GM19452 (cell line): Measurements from ENCODE around the gene SPATS2.

Experiments
- ATAC-seq: cut with Tn5 transposase; IDR thresholded peaks from one replicate; pipeline ENCODE4 v1.9.1; 2021; ENCODE audit not compliant: unreplicated experiment

The SPATS2 gene

DNA sequence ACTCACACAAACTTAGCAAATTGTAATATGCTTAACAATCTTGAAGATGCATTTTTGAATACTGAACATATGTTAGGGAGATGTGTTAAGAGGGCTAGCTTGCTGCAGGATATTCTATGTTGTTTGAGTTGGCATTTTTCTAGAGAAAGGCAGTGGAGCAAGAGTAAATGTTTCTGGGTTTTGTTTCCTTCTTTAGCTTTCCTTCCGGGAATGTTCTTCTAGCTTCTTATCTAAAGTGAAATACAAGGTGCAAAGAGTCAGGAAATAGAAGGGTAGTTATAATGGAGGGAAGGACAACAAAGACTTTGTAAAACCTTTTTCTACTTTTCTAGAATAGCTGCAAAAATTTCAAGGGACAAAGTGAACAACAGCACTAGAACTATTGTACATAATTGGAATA lies 94.0 kb downstream of the SPATS2 start:
- ATAC-seq, result no peak

GRCh38 chr12:49462083-49462744 lies 95.0 kb downstream of the SPATS2 start:
- no peak for ATAC-seq

GRCh38 chr12:49465132-49465531 lies 97.9 kb downstream of the SPATS2 start:
- no peak for ATAC-seq

DNA sequence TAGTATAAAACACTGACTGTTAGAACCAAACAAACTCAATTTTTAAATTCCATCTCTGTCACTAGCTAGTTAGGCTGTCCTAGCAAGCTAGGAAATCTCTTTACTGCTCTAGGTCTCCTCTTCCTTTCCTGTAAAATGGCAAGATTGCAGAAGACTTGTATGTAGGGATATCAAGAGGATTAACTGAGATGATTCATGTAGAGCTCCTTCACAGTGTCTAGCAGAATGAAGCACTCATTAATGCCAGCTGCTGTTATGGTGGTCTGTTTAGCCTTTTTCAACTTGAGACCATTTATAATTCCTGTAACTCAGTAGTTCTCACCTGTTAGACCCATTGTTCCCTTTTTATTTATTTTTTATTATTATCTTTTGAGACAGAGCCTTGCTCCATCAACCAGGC lies 103.7 kb downstream of the SPATS2 start:
- ATAC-seq, result no peak

DNA sequence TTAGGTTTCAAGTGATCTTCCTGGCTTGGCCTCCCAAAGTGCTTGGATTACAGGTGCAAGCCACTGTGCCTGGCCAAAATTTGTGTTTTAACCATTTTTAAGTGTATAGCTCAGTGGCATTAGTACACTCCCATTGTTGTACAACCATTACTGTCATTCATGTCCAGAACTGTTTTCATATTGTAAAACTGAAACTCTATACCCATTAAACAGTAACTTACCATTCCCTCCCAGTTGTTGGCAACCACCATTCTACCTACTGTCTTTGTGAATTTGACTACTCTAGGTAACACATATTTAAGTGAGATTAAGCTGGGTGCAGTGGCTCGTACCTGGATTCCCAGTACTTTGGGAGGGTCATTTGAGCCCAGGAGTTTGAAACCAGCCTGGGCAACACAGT lies 104.3 kb downstream of the SPATS2 start:
- ATAC-seq, result peak; percentile 64

DNA sequence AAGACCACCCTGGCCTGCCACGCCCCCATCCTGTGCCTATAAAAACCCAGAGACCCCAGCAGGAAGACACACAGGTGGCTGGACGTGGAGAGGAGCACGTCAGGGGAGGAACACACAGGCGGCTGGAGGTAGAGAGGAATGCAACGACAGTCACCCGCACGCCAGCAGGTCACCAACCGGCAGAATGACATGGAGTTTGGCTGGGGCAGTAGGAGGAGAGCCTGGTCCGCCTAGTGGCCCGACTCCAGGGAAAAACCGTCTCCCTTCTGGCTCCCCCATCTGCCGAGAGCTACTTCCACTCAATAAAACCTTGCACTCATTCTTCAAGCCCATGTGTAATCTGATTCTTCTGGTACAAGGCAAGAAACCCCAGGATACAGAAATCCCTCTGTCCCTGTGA lies 108.8 kb downstream of the SPATS2 start:
- no peak for ATAC-seq

- no peak for ATAC-seq
Measured at GRCh38 chr12:49478949-49479664, 111.8 kb downstream of the SPATS2 start.

DNA sequence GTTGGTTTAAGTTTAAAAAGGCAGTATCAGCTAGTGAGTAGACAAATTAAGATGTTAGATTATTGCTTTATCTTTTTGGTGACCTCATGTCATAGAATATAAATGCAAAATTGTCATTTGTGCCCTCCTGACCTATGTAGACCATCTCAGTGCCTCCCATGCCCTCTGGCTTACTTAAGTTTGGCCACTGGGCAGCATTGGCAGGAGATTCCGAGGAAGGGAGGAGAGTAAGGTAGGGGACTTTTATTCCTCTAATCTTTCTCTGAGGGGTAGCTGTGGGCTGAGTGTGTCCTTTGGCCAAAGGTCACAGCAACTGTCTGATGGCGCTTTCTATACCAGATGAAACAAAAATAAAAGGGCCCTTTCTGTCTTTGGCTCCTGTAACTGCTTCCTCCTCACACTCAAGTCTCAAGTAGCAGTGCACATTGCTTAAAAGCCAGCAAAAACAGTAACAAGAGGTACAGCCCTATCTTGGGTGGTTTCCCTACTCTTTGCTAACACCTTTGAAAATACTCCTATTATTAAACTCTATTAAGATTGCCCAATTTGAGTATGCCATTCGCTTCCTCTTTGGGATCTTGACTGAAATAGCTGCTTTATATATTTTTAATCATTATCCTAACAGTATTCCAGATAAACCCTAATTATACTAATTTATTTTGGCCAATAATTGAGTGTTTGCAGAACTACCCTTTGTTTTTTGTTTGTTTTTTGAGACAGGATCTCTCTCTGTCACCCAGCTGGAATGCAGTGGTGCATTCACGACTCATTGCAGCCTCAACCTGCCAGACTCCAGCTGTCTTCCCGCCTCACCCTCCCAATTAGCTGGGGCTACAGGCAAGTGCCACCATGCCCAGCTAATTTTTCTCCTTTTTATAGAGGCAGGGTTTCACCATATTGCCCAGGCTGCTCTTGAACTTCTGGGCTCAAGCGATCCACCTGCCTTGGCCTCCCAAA lies 115.1 kb downstream of the SPATS2 start:
- no peak for ATAC-seq

DNA sequence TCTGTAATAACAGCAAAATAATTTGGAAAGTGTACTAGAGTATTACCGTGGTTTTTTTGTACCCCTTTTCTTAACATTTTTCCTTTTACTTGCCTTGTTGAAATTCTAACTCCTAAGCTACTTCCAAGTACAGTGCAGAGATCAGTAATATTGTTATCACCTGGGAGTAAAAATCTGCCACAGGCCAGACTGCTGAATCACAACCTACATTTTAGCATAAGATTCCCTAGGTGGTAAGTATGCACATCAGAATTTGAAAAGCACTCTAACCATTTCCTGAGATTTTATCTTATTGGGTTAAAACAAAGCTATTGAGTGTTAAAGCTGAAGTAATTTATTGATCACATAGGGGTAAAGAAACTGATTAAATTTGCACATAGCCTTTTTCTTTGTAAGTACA lies 116.4 kb downstream of the SPATS2 start:
- ATAC-seq, result no peak

GRCh38 chr12:49487605-49488004 lies 120.3 kb downstream of the SPATS2 start:
- ATAC-seq, result no peak

- ATAC-seq, result no peak
Measured at GRCh38 chr12:49489154-49489553, 121.9 kb downstream of the SPATS2 start.

DNA sequence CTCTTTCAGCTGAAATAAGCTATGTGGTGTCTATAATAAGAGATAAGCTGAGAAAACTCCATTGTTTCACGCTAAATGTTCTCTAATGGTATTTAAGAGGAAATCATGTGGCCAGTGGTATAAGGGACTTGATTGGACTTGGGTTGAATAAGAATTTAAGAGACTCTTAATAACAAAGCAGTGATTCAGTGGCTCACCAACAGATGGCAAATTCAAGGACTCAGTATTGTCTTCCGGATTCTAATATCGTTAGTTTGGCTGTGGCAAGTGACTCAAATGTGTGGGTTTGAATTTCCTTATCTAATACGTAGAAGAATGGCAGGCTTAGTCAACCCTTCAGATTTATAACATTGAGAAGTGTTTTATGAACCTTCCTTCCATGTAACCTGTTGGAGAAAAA lies 122.5 kb downstream of the SPATS2 start:
- ATAC-seq, result no peak

DNA sequence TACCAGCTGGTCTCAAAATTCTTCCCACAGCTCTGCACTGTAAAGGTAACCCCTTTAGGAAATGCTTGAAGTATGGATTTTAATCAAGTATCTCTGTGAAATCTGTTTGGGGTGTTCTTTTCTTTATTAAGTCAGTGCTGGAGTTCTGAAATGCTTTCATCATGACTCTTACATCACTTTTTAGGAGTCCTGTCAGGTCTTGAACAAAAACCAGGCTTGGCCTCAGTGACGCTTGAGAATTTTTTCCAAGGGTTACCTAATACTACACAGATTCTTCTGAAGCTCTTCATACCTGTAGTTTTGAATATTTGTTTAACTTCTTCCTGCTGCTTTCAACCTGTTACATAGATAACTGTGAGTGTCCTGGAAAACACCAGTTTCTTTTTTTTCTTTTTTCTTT lies 124.6 kb downstream of the SPATS2 start:
- no peak for ATAC-seq

GRCh38 chr12:49493900-49494299 lies 126.6 kb downstream of the SPATS2 start:
- no peak for ATAC-seq

- no peak for ATAC-seq
Measured at GRCh38 chr12:49496417-49497360, 129.4 kb downstream of the SPATS2 start.

GRCh38 chr12:49501895-49502294 lies 134.6 kb downstream of the SPATS2 start:
- no peak for ATAC-seq

GRCh38 chr12:49502590-49502989 lies 135.3 kb downstream of the SPATS2 start:
- ATAC-seq, result no peak

DNA sequence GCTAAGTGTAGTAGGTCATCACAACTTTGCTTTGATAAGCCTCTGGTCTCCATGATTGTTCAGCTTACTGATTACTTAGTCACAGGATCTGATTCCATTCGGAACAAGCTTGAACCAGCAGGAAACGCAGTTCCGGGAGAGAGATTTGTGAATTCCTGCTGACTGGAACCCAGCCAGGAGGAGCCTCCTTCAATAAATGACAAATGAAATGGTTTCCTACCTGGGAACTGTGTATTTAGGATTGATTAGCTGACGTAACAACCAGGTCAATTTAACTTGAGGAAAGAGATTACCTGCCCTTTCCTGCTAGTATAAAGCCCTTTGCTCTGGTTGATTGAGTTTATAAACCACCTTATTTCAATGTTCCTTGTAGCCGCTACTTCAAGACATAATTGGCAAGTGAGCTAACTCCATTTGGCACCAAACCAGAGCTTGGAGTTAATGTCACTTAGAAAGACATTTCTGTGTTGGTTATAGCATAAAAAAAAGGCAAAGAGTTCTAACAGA lies 136.5 kb downstream of the SPATS2 start:
- no peak for ATAC-seq

- ATAC-seq, result no peak
Measured at GRCh38 chr12:49505672-49506071, 138.4 kb downstream of the SPATS2 start.

DNA sequence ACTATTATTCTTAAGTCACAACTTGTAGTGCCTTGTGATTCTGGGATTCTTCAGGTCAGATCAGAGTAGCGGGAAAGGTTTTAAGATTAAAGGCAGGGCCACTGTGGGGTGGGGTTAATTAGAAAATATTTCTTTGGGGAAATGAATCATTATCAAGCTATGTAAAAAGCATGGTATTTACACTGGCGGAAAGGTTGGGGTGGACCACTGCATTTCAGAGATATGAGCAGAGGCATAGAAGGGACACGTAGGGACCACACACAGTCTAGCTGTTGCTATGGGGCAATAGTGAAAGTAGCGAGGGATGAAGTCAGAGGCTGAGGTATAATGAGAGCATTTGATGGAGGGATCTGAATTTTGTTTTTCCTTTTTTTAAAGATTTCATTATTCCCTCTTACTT lies 139.9 kb downstream of the SPATS2 start:
- ATAC-seq, result no peak
